Ishikawa (cell line): ENCODE data around the gene RSPH4A.

Experiments
- EP300 ChIP-seq: IDR thresholded peaks from 2 replicates; pipeline ENCODE4 v1.6.1; 2012; ENCODE audit warnings: borderline replicate concordance
- FOXM1 ChIP-seq: IDR thresholded peaks from 2 replicates; pipeline ENCODE4 v1.6.1; 2012; ENCODE audit warnings: low read depth, borderline replicate concordance
- TAF1 ChIP-seq: IDR thresholded peaks from 2 replicates; pipeline ENCODE4 v1.6.1; 2012; ENCODE audit warnings: low read depth, mild to moderate bottlenecking
- TCF12 ChIP-seq: IDR thresholded peaks from 2 replicates; pipeline ENCODE4 v1.6.1; 2012; ENCODE audit warnings: low read depth
- YY1 ChIP-seq: IDR thresholded peaks from 2 replicates; pipeline ENCODE4 v1.6.1; 2012; ENCODE audit warnings: low read depth
- TF ChIP-seq, protein P1 (sequence below): IDR thresholded peaks from 2 replicates; pipeline ENCODE4 v1.6.1; 2012

- TF ChIP-seq EP300: no peak
- TF ChIP-seq YY1: no peak
- TF ChIP-seq, protein P1, sequence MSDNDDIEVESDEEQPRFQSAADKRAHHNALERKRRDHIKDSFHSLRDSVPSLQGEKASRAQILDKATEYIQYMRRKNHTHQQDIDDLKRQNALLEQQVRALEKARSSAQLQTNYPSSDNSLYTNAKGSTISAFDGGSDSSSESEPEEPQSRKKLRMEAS: no peak
- no peak for TF ChIP-seq TCF12
- TF ChIP-seq FOXM1: no peak
- no peak for TF ChIP-seq TAF1
Observed at GRCh38 chr6:116586738-116587137, 29.5 kb upstream of the RSPH4A start.
